A549 (cell line): Measurements from ENCODE around the gene ZCWPW1.

ENCODE experiments used
- FOSL2 ChIP-seq, 2 experiments: fragments of 450-650 bp in 1 of 2; fragments of >200 bp in 1 of 2; sonication (Bioruptor Twin) in 1 of 2; formaldehyde crosslinking; IDR thresholded peaks; 2 replicates each; pipeline versions ENCODE4 v1.5.0 to v1.6.1; 2016 to 2020; ENCODE audit warnings: mild to moderate bottlenecking in 1 of 2, moderate library complexity in 1 of 2
- HES2 ChIP-seq: fragments of >200 bp; sonication (Bioruptor Twin); formaldehyde crosslinking; IDR thresholded peaks from 2 replicates; pipeline ENCODE4 v1.6.1; 2016
- JUN ChIP-seq, 2 experiments: fragments of >200 bp; sonication (Bioruptor Twin); formaldehyde crosslinking; IDR thresholded peaks; 2 replicates in 1 of 2; 3 replicates in 1 of 2; pipeline ENCODE4 v1.6.1; 2016 to 2017
- JUNB ChIP-seq: fragments of >200 bp; sonication (Bioruptor Twin); formaldehyde crosslinking; IDR thresholded peaks from 2 replicates; pipeline ENCODE4 v1.6.1; 2016
- KDM1A ChIP-seq: fragments of 200-600 bp; sonication (generic); IDR thresholded peaks from 2 replicates; pipeline ENCODE4 v1.6.1; 2016; ENCODE audit warnings: low read depth, mild to moderate bottlenecking
- PBX3 ChIP-seq: IDR thresholded peaks from 2 replicates; pipeline ENCODE4 v1.6.1; 2012
- POLR2A ChIP-seq: IDR thresholded peaks from 2 replicates; pipeline ENCODE4 v1.6.1; 2012; ENCODE audit warnings: mild to moderate bottlenecking, low read length
- POLR2AphosphoS2 ChIP-seq: conservative IDR thresholded peaks from 2 replicates; pipeline ENCODE4 v1.6.1; 2012; ENCODE audit warnings: low read length, improper control_type of control experiment, inconsistent platforms
- SMC3 ChIP-seq: fragments of >200 bp; sonication (Bioruptor Twin); formaldehyde crosslinking; IDR thresholded peaks from 3 replicates; pipeline ENCODE4 v1.6.1; 2018; ENCODE audit warnings: inconsistent platforms
- TF ChIP-seq, protein P1 (sequence below): fragments of >200 bp; sonication (Bioruptor Twin); formaldehyde crosslinking; IDR thresholded peaks from 3 replicates; pipeline ENCODE4 v1.5.1; 2016
- TF ChIP-seq, protein P2 (sequence below): IDR thresholded peaks from 2 replicates; pipeline ENCODE4 v1.6.1; 2012
- TF ChIP-seq, protein P3 (sequence below): fragments of 150-350 bp; IDR thresholded peaks from 2 replicates; pipeline ENCODE4 v1.6.1; 2014; ENCODE audit warnings: low read depth, mild to moderate bottlenecking, low read length

DNA sequence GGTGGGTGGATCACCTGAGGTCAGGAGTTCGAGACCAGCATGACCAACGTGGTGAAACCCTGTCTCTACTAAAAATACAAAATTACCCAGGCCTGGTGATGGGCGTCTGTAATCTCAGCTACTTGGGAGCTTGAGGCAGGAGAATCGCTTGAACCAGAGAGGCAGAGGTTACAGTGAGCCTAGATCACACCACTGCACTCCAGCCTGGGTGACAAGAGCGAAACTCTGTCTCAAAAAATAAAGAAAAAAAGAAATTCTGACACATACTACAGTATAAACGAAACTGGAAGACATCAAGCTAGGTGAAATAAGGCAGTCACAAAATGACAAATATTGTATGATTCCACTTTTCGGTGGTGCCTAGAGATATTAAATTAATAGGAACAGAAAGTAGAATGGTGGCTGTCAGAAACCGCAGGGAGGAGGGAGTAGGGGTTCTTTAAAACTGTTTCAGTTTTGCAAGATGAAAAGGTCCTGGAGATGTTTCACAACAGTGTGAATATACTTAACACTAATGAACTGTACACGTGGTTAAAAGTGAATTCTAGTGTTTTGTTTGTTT is 32.0 kb downstream of the ZCWPW1 start:
- TF ChIP-seq JUNB = no peak
- TF ChIP-seq, protein P1, sequence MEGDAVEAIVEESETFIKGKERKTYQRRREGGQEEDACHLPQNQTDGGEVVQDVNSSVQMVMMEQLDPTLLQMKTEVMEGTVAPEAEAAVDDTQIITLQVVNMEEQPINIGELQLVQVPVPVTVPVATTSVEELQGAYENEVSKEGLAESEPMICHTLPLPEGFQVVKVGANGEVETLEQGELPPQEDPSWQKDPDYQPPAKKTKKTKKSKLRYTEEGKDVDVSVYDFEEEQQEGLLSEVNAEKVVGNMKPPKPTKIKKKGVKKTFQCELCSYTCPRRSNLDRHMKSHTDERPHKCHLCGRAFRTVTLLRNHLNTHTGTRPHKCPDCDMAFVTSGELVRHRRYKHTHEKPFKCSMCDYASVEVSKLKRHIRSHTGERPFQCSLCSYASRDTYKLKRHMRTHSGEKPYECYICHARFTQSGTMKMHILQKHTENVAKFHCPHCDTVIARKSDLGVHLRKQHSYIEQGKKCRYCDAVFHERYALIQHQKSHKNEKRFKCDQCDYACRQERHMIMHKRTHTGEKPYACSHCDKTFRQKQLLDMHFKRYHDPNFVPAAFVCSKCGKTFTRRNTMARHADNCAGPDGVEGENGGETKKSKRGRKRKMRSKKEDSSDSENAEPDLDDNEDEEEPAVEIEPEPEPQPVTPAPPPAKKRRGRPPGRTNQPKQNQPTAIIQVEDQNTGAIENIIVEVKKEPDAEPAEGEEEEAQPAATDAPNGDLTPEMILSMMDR = no peak
- TF ChIP-seq FOSL2 (IDR thresholded peaks at IDR 0.05) = no peak
- no peak for TF ChIP-seq FOSL2 (CRISPR knock-in tag; IDR thresholded peaks at IDR 0.05)
- TF ChIP-seq POLR2AphosphoS2 = no peak
- no peak for TF ChIP-seq POLR2A
- TF ChIP-seq HES2 = no peak
- TF ChIP-seq, protein P2, sequence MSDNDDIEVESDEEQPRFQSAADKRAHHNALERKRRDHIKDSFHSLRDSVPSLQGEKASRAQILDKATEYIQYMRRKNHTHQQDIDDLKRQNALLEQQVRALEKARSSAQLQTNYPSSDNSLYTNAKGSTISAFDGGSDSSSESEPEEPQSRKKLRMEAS = no peak
- TF ChIP-seq KDM1A = no peak
- no peak for TF ChIP-seq SMC3
- TF ChIP-seq, protein P3, sequence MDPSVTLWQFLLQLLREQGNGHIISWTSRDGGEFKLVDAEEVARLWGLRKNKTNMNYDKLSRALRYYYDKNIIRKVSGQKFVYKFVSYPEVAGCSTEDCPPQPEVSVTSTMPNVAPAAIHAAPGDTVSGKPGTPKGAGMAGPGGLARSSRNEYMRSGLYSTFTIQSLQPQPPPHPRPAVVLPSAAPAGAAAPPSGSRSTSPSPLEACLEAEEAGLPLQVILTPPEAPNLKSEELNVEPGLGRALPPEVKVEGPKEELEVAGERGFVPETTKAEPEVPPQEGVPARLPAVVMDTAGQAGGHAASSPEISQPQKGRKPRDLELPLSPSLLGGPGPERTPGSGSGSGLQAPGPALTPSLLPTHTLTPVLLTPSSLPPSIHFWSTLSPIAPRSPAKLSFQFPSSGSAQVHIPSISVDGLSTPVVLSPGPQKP = no peak
- TF ChIP-seq JUN (IDR thresholded peaks at IDR 0.05) = no peak
- no peak for TF ChIP-seq PBX3
